IMR-90 (cell line): ENCODE data around the gene EBF3. TPM values are rescaled to one million over a fixed set of nuclear protein-coding genes. Genes with fewer than 3 reads are reported as not detected.
A peak's percentile ranks its signal among the peaks of the same experiment; 100 is the strongest.

Experiments
- ATAC-seq: fragments of 200-7000 bp; cut with Tn5 transposase; 2 replicates; pipeline ENCODE4 v1.9.1; 2020; ENCODE audit warnings: low read depth, mild to moderate bottlenecking, moderate library complexity
- BruUV-seq: library from RNA; stranded (reverse); fragments of 400-500 nt; replicated peaks from 2 replicates; lab custom pipeline; 2021; lab: Mats Ljungman, UMichigan
- CTCF ChIA-PET: fragments of 300-600 bp; formaldehyde crosslinking; extraction: SDS; loops from one replicate; lab custom pipeline; 2021; ENCODE audit warnings: antibody characterized with exemption; lab: Yijun Ruan, JAX
- POLR2A ChIA-PET: fragments of 300-600 bp; sonication (Branson Sonifier 250); formaldehyde crosslinking; loops from one replicate; lab custom pipeline; 2022; ENCODE audit warnings: antibody characterized with exemption; ENCODE audit not compliant: unreplicated experiment; lab: Charles Lee
- DNase-seq: peaks from one replicate; pipeline ENCODE4 v3.0.0; 2013
- H2AFZ ChIP-seq: replicated peaks from 2 replicates; pipeline ENCODE3; 2013; ENCODE audit warnings: low read length, mild to moderate bottlenecking; ENCODE audit not compliant: poor library complexity
- H2AK5ac ChIP-seq: 2 replicates; pipeline ENCODE4 v1.6.1; 2013; ENCODE audit warnings: low read depth, low read length, inconsistent platforms
- H2AK9ac ChIP-seq: replicated peaks from 2 replicates; pipeline ENCODE3; 2013; ENCODE audit warnings: mild to moderate bottlenecking, low read depth, low read length, moderate library complexity; ENCODE audit not compliant: poor library complexity
- H2BK120ac ChIP-seq: 2 replicates; pipeline ENCODE4 v1.6.1; 2013; ENCODE audit warnings: low read depth, low read length, inconsistent platforms
- H2BK15ac ChIP-seq: 3 replicates; pipeline ENCODE4 v1.6.1; 2013; ENCODE audit warnings: low read depth, low read length, inconsistent platforms
- H2BK20ac ChIP-seq: 2 replicates; pipeline ENCODE4 v1.6.1; 2013; ENCODE audit warnings: low read depth, mild to moderate bottlenecking, inconsistent platforms, low read length, moderate library complexity
- H2BK5ac ChIP-seq: 2 replicates; pipeline ENCODE4 v1.6.1; 2013; ENCODE audit warnings: mild to moderate bottlenecking, low read depth, low read length, inconsistent platforms; ENCODE audit not compliant: poor library complexity, severe bottlenecking
- H3K14ac ChIP-seq: replicated peaks from 2 replicates; pipeline ENCODE4 v1.6.1; 2013; ENCODE audit warnings: low read depth, low read length, inconsistent platforms
- H3K18ac ChIP-seq: 2 replicates; pipeline ENCODE4 v1.6.1; 2013; ENCODE audit warnings: low read depth, low read length, control low read depth
- H3K23ac ChIP-seq: 2 replicates; pipeline ENCODE4 v1.6.1; 2013; ENCODE audit warnings: low read depth, low read length, inconsistent platforms
- H3K27ac ChIP-seq: 2 replicates; pipeline ENCODE4 v1.5.1; 2013; ENCODE audit warnings: mild to moderate bottlenecking, control low read depth, low read length; ENCODE audit not compliant: insufficient read depth
- H3K27me3 ChIP-seq: 2 replicates; pipeline ENCODE4 v1.6.1; 2013; ENCODE audit warnings: low read length; ENCODE audit not compliant: control insufficient read depth, insufficient read depth
- H3K36me3 ChIP-seq: 2 replicates; pipeline ENCODE4 v1.6.1; 2013; ENCODE audit warnings: low read length, mixed read lengths; ENCODE audit not compliant: control insufficient read depth, insufficient read depth
- H3K4ac ChIP-seq: 2 replicates; pipeline ENCODE4 v1.6.1; 2013; ENCODE audit warnings: low read depth, low read length, inconsistent platforms
- H3K4me1 ChIP-seq: 2 replicates; pipeline ENCODE4 v1.6.1; 2013; ENCODE audit warnings: low read length, mixed read lengths; ENCODE audit not compliant: control insufficient read depth, insufficient read depth
- H3K4me2 ChIP-seq: 2 replicates; pipeline ENCODE4 v1.6.1; 2013; ENCODE audit warnings: low read depth, mild to moderate bottlenecking, control low read depth, low read length, moderate library complexity
- H3K4me3 ChIP-seq: 2 replicates; pipeline ENCODE4 v1.5.1; 2013; ENCODE audit warnings: low read depth, mild to moderate bottlenecking, control low read depth, low read length, moderate library complexity; ENCODE audit not compliant: insufficient read depth
- H3K56ac ChIP-seq: 2 replicates; pipeline ENCODE4 v1.6.1; 2013; ENCODE audit warnings: low read length, inconsistent platforms; ENCODE audit not compliant: insufficient read depth; ENCODE audit errors: extremely low read depth
- H3K79me1 ChIP-seq, 2 experiments: 2 replicates each; pipeline ENCODE4 v1.6.1; 2013; ENCODE audit warnings: low read length in 2 of 2, inconsistent platforms in 1 of 2, low read depth in 1 of 2
- H3K9ac ChIP-seq: 2 replicates; pipeline ENCODE4 v1.6.1; 2013; ENCODE audit warnings: low read depth, low read length, control low read depth
- H3K9me1 ChIP-seq: 2 replicates; pipeline ENCODE4 v1.6.1; 2013; ENCODE audit warnings: low read length, inconsistent platforms; ENCODE audit not compliant: insufficient read depth
- H3K9me3 ChIP-seq: 2 replicates; pipeline ENCODE4 v1.6.1; 2013; ENCODE audit warnings: low read length; ENCODE audit not compliant: control insufficient read depth, insufficient read depth
- H4K20me1 ChIP-seq: 2 replicates; pipeline ENCODE4 v1.6.1; 2013; ENCODE audit warnings: low read length, inconsistent platforms; ENCODE audit not compliant: insufficient read depth
- H4K5ac ChIP-seq: 2 replicates; pipeline ENCODE4 v1.6.1; 2013; ENCODE audit warnings: mild to moderate bottlenecking, low read depth, low read length, control low read depth
- H4K8ac ChIP-seq, 2 experiments: 2 replicates each; pipeline ENCODE4 v1.6.1; 2013; ENCODE audit warnings: low read depth in 2 of 2, low read length in 2 of 2, control low read depth in 1 of 2, inconsistent platforms in 1 of 2
- H4K91ac ChIP-seq: 2 replicates; pipeline ENCODE4 v1.6.1; 2013; ENCODE audit warnings: low read depth, low read length, inconsistent platforms; ENCODE audit not compliant: insufficient read depth
- BHLHE40 ChIP-seq: fragments of 150-350 bp; IDR thresholded peaks from 2 replicates; pipeline ENCODE4 v1.6.1; 2016; ENCODE audit warnings: mild to moderate bottlenecking, low read depth, low read length
- CEBPB ChIP-seq: IDR thresholded peaks from 2 replicates; pipeline ENCODE4 v1.6.1; 2012; ENCODE audit warnings: low read depth, low read length, improper control_type of control experiment
- CHD1 ChIP-seq: IDR thresholded peaks from 2 replicates; pipeline ENCODE4 v1.6.1; 2012; ENCODE audit warnings: low read depth, low read length, improper control_type of control experiment
- FOS ChIP-seq: fragments of 150-350 bp; IDR thresholded peaks from 2 replicates; pipeline ENCODE4 v1.6.1; 2016; ENCODE audit warnings: low read depth, low read length
- MAFK ChIP-seq: IDR thresholded peaks from 2 replicates; pipeline ENCODE4 v1.6.1; 2012; ENCODE audit warnings: low read depth, low read length, improper control_type of control experiment
- MAZ ChIP-seq: IDR thresholded peaks from 2 replicates; pipeline ENCODE4 v1.6.1; 2012; ENCODE audit warnings: low read depth, mild to moderate bottlenecking, low read length, improper control_type of control experiment, moderate library complexity, borderline replicate concordance
- MXI1 ChIP-seq: IDR thresholded peaks from 2 replicates; pipeline ENCODE4 v1.6.1; 2012; ENCODE audit warnings: low read depth, mild to moderate bottlenecking, low read length, moderate library complexity, borderline replicate concordance
- RAD21 ChIP-seq: IDR thresholded peaks from 2 replicates; pipeline ENCODE4 v1.6.1; 2012; ENCODE audit warnings: low read length, improper control_type of control experiment
- RCOR1 ChIP-seq: IDR thresholded peaks from 2 replicates; pipeline ENCODE4 v1.6.1; 2012; ENCODE audit warnings: mild to moderate bottlenecking, low read length, improper control_type of control experiment; ENCODE audit not compliant: insufficient replicate concordance
- RFX5 ChIP-seq: IDR thresholded peaks from 2 replicates; pipeline ENCODE4 v1.8.0; 2012; ENCODE audit warnings: low read depth, mild to moderate bottlenecking, low read length, moderate library complexity
- USF2 ChIP-seq: fragments of 150-350 bp; IDR thresholded peaks from 2 replicates; pipeline ENCODE4 v1.6.1; 2017; ENCODE audit warnings: mild to moderate bottlenecking, antibody characterized with exemption, low read length, low read depth
- WGBS, 2 experiments: methylation state at CpG; one replicate each; pipeline versions ENCODE4 v1.1.5 to v1.1.7; 2013; ENCODE audit warnings: missing lambda C conversion rate in 2 of 2; ENCODE audit not compliant: insufficient read length in 1 of 2; ENCODE audit errors: extremely low coverage in 2 of 2; 5-methylcytosine and 5-hydroxymethylcytosine counted together
- dilution Hi-C: fragments of 300-500 bp; cut with HindIII; formaldehyde crosslinking; loops from one replicate; pipeline ENCODE4 v1.14.3; 2018; ENCODE audit warnings: low sequenced_read_pairs; ENCODE audit not compliant: unreplicated experiment
- in situ Hi-C: fragments of 300-500 bp; cut with MboI; formaldehyde crosslinking; loops from 3 replicates; pipeline ENCODE4 v1.14.3; 2019; ENCODE audit warnings: low sequenced_read_pairs, inconsistent platforms, mixed read lengths
- intact Hi-C: fragments of 100-400 bp; cut with micrococcal nuclease; formaldehyde crosslinking; loops from 2 replicates; pipeline ENCODE4 v1.10.0; 2022
- polyA plus RNA-seq, 3 experiments: library from polyadenylated mRNA; depleted of rRNA; stranded (reverse); fragments of >200 nt; gene quantifications; 2 replicates each; pipeline ENCODE4 v1.2.3, GENCODE V29; 2012; ENCODE audit warnings: low replicate concordance in 1 of 3
- total RNA-seq: library from RNA; depleted of rRNA; stranded (reverse); fragments of >200 nt; gene quantifications from 2 replicates; pipeline ENCODE4 v1.2.3, GENCODE V29; 2012

Gene EBF3
- total and polyA plus RNA-seq, 2 of the 4 experiments (the other 2 are of a cell fraction) = 0.36 to 0.70 TPM

- H4K8ac ChIP-seq = no peak overlapping the region
- POLR2A ChIA-PET = no interaction called here
- H3K9me3 ChIP-seq = no peaks in the 10 kb centered on the region
- TF ChIP-seq RAD21 (no peak), MAZ (no peak), USF2 (no peak), MAFK (no peak), CEBPB (no peak), CHD1 (no peak), RFX5 (no peak), RCOR1 (no peak), MXI1 (no peak), FOS (no peak), BHLHE40 (no peak)
- no peaks in the 10 kb centered on the region for H3K79me1 ChIP-seq
- H3K18ac ChIP-seq = no peak overlapping the region
- H3K4me3 ChIP-seq = no peak overlapping the region
- no peak overlapping the region for H3K23ac ChIP-seq
- intact Hi-C loops (no loop called here), dilution Hi-C loops (no loop called here), in situ Hi-C loops (no loop called here)
- no peak overlapping the region for H3K4me2 ChIP-seq
- no peak overlapping the region for H2BK120ac ChIP-seq
- peak; percentile 46; the same call in 1 of the 2 replicates for ATAC-seq
- H3K56ac ChIP-seq = no peak overlapping the region
- H2BK15ac ChIP-seq = no peak overlapping the region
- BruUV-seq = no TSS peak
- no peak overlapping the region for H2BK20ac ChIP-seq
- no peaks in the 10 kb centered on the region for H4K20me1 ChIP-seq
- 30% methylated on average over 4 of the region's 22 CpGs; no CpG with 5 or more reads in 1 of the 2 experiments for WGBS, 2 experiments
- H3K4me1 ChIP-seq = no peaks in the 10 kb centered on the region; the same call in 1 of the 2 replicates
- no peaks in the 10 kb centered on the region for H3K9me1 ChIP-seq
- no peak for DNase-seq
- no peak overlapping the region for H2AFZ ChIP-seq
- H3K14ac ChIP-seq = no peak overlapping the region
- H3K27ac ChIP-seq = no peak overlapping the region
- H4K91ac ChIP-seq = no peak overlapping the region
- no peak overlapping the region for H2AK5ac ChIP-seq
- H2AK9ac ChIP-seq = no peak overlapping the region
- H3K4ac ChIP-seq = no peak overlapping the region
- no peak overlapping the region for H3K9ac ChIP-seq
- CTCF ChIA-PET = interaction anchor here (1.6 kb wide), 1 partner anchor 11 kb away, joined by 3 read pairs; no protein-coding TSS in a partner anchor
- H3K27me3 ChIP-seq = no peaks in the 10 kb centered on the region; the same call in 1 of the 2 replicates
- no peak overlapping the region for H2BK5ac ChIP-seq
- H3K36me3 ChIP-seq = no peaks in the 10 kb centered on the region
- no peak overlapping the region for H4K5ac ChIP-seq
These were observed 64.6 kb downstream of the EBF3 start for GRCh38 chr10:129899276-129900130.
